NCI-H1092 (cell line): ENCODE measurements around the gene IL17RD.

Experiments used
- DNase-seq: peaks from one replicate; lab custom pipeline; 2025; lab: John Stamatoyannopoulos, UW

The IL17RD gene

DNA sequence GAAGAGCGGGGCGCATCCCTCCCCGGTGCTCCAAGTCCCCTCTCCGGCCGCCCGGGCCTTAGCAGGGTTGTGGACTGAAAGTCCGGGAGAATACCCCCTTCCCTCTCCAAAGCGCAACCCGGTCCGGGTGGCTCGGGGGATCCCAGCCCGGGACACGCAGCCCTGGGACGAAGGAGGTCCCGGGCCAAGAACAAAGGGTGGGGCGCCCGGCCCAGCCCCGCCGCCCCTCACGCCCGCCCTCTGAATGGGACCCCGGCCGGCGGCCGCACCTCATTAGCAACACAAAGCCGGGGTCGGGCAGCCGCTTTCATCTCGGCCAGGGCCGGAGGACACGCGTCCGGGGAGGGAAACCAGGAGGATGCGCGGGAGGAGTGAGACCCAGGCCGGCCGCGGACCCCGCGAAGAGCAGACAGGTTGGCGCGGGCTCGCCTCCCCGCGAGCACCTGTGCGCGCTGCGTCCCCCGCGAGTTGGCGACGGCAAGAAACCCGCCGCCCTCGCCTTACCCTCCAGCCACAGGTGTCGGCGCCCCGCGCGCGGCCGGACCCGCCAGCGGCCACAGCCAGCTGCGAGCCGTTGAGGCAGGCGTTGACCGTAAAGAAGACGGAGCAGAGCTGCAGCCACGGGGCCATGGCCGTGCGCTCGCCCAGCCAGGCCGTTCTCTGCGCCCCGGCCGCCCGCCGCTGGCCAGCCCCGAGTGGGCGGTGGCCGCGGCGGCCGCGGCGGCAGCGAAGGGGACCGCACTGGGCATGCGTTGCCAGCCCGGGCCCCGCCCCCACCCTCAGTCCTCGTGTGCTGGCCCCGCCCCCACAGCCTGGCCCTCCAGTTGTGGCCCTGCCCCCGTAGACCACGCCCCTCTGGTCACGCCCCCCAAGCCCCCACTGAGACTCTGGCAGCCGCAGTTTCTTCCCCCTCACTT lies at the start of gene IL17RD:
Gene IL17RD, minus strand, starts transcription at position 697 of the 917 bp plus-strand sequence. Its CDS starts 67 bp downstream, at position 630.
- DNase-seq = peak; percentile 75

DNA sequence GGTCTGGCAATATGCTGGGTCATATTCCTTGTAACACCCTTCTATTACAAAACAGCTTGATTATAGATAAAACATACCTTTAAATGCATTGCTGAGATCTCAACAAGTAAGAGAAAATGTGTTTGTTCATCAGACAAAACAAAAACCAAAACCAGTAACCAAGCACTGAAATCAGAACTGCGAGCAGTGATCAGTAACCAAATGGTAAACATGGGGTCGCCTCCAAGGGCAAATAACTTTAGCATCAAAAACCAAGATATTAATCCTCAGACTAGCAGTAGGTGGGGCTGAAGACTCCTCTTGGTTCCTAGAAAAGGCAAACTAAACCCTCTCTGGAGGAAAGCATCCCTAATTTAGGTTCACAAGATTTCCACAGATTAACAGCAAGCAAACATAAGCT lies 41.3 kb upstream of the IL17RD start:
- DNase-seq = no peak

DNA sequence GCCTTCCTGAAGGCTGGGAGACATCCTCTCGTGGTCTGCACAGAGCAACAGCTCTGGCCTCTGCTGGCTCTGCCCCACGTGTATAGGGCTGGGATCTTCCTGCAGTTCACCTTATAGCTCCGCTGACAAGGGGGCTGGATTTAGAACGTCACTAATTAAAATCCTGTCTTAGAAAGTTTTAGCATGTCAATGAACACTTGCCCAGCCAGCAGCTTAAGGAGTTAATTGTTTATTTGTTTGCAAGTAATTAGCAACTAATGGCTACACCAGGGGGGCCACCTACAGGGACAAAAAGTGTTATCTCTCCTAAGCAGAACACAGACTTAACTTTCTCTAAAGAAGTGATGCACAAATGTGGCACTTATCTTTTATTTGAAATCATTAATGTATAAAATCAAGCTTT lies 34.7 kb upstream of the IL17RD start, which contains the start of gene HESX1:
Gene HESX1, minus strand, starts transcription at position 84 of the 403 bp plus-strand sequence. Its CDS starts 60 bp downstream, at position 24.
- no peak for DNase-seq

- DNase-seq = no peak
Observed at GRCh38 chr3:57194641-57195040, 29.5 kb upstream of the IL17RD start.

- no peak for DNase-seq
Observed at GRCh38 chr3:57192028-57192427, 26.9 kb upstream of the IL17RD start.

DNA sequence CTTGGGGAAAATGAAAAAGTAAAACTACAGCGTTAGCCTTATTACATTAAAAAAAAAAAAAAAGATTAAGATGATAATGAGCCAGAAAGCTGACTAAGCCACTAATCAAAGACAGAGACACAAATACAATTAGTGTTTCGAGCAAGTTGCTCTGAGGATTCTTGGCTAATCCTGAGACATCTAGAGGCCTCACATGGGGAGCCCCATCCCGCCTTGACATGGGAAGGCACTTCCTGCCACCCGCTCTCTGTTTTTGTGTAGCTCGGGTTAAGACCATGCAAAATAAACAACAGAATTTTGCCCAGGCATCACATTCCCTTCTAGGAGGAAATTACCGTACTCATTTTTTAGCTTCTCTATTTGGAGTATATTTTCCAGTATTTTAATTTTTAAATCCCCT lies 19.4 kb upstream of the IL17RD start:
- no peak for DNase-seq

DNA sequence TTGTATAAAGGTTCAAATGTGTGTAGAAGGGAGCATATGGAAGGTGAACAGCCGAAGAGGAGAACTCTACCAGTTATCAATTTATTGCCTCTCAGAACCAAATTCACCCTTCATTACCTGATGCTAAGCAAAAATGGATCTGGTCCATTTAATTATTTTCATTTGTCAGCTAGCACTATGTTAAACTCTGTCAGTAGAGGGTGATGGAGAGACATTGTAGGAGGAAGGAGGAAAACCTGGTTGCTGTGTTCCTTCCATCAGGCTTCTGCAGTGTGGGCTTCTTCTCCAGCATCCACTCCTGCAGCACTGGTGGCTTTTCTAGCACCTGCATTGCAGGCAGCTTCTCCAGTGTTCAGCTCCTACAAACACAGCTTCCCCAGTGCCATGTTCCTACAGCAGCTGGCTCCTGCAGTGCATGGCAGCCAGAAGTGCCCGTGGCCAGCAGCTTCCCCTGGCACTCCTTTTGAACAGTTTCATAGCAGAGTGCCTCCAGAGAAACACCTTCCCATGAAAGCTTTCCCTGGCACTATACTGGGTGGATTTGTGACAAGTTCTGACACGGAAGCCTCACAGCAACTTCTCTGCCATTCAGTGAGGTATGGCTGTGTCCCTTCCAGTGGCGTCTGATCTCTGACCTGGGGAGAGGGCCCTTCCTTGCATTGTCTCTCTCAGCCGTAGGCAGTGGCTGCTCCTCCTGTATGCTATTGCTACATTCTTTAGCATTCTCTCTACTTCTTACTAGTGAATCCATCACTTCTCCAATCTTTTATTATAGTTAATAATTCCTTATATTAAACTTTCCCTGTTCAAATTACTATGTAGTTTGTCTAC lies 14.6 kb upstream of the IL17RD start:
- DNase-seq = no peak

DNA sequence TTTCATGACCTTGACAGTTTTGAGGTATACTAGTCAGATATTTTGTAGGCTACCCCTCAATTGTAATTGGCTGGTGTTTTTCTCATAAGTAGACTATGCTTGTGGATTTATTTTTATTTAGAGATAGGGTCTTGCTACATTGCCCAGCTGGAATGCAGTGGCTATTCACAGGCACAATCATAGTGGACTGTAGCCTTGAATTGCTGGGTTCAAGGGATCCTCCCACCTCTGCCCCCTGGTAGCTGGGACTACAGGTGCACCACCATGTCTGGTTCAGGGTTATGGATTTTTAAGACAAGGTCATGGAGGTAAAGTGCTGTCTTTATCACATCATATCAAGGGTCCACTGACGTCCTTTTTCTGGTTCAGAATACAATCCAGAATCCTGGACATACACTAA lies 10.9 kb upstream of the IL17RD start:
- DNase-seq = no peak

- no peak for DNase-seq
Observed at GRCh38 chr3:57173687-57174086, 8.5 kb upstream of the IL17RD start.

DNA sequence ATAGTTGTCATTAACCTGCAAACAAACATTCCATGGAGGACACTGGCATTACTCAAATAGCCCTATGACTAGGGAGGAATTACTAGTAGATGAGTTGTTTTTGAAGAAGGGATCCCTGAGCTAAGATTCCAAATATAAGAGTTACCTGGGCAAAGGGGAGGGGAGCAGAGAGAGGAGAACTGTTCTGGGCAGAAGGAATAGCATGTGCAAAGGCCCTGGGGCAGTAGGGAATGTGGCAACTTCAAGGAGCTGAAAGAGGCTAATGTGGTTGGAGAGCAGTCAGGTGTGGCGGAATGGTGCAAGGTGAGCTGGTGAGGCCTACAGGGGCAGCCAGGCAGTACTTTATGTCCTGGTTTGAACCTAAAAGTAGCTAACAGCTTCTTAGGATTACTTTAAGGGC lies 5.8 kb upstream of the IL17RD start:
- DNase-seq = no peak

- DNase-seq = peak; percentile 48
Observed at GRCh38 chr3:57169872-57170623, 4.9 kb upstream of the IL17RD start.

DNA sequence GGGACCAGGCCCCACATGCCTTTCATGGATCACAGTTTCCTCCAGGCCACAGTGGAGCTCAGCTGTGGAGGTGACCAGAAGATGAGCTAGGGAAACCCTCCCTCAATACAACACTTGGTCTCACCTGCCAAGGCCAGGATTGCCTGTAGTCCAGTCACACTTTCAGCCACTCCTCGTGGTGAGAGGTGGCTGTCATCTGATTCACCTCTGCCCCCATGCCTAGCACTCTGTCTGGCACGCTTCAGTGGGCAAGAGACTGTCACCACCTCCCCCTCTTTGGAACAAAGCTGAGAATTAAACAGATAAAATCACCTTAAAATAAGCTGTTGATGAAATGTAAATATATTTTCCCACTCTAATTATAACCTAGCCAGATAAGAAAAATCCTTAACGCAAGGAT lies 4.0 kb upstream of the IL17RD start:
- no peak for DNase-seq

- DNase-seq = no peak
Observed at GRCh38 chr3:57168151-57168550, 3.0 kb upstream of the IL17RD start.

- no peak for DNase-seq
Observed at GRCh38 chr3:57166660-57167059, 1.5 kb upstream of the IL17RD start.

DNA sequence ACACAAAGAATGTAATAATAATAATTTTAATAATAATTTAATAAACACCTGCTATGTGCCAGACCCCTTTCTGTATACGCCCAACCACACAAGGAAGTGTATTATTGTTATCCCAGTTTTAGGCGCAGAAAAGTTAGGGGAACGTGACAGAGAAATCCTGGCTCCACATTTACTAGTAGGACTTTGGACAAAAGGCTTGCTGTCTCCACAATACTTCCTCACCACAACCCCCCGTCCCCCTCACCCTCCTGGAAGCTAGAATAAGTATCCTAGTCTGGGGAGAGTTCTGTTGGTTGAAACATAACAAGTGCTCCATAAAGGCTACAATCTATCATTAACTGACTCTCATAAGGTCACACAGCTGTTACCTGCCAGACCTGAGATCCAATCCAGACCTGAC lies 488 bp upstream of the IL17RD start:
- DNase-seq = no peak

DNA sequence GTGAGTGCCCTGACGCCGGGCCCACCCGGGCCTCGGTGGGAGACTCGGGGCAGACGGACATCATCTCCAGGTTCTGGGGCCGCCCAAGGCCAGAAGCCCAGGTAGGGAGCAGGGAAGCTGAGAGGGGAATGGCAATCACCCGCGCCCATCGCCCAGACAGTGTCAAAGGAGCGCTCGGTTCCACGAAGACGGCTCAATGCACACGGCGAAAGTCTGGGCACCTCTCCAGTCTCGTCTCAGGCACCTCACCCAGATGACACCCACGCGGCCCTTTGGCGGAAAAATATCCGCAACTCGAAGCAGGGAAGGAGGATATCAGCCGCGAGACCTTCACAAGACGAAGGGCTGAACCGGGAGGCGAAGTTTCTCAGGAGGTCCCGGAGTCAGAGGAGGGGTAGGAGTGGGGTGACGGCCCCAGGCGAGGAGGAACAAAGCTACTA lies 916 bp downstream of the IL17RD start:
- DNase-seq = no peak

- DNase-seq = no peak
Observed at GRCh38 chr3:57163751-57164150, 1.4 kb downstream of the IL17RD start.

DNA sequence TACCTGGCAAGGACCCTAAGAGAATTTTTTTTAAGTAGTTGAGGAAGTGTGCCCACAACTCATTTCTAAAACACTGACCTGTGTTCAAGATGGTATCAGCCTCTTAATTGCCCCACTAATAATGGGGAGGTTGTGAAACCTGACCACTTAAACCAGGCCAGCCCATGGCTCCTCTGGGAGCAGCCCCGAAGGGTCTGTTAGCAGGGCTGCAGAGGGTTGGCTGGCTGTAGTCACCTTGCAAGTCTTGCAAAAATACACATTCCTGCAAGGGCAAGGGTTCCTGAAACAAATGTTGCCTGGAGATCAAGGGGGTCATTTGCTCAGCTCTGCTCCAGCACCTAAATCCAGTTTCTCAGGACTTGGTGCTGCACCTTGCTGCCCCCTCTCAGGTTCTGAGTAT lies 3.2 kb downstream of the IL17RD start:
- no peak for DNase-seq

DNA sequence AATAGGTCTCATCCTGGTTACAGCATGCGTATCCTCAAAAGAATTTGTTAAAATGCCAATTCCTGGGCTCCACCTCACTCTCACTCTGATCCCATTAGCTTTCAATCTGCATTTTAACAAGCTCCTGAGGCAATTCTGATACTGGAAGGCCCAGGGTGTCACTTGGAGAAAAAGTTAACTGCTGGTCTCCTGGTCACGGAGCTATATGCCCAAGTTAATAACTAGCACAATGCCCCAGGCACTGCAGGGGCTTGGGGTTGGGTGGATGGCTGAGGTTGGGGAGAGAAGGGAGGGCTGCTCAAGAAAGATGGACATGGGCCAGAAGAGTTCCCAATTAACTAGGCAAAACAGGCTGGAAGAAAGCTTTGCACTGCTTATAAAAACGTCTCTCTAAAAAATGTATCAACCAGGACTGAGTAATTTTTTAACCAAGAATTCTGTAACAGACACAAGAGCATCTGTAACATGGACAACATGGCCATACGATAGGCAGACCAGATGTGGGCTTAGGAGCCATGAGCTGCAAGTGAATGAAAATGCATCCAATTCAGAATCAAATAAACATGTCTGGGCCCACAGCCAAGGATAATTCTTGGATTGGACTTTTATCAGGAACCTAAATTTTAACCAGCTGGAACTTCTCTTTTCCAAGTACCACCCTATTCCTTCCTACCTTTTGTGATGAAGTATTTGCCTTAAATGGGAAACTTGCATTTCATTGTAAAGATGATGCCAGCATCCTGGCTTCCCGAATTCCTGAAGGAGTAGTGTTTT lies 4.2 kb downstream of the IL17RD start:
- no peak for DNase-seq

GRCh38 chr3:57160076-57160764 lies 4.9 kb downstream of the IL17RD start:
- DNase-seq = no peak
